Keratinocyte (primary cell): ENCODE results near the gene CYP26A1. TPM values are rescaled to one million over a fixed set of nuclear protein-coding genes. Genes with fewer than 3 reads are reported as not detected.

ENCODE experiments used
- DNase-seq: peaks from one replicate; pipeline ENCODE4 v3.0.0-alpha.2; 2011; ENCODE audit warnings: low read depth, missing footprints, low spot score
- FAIRE-seq: peaks from 2 replicates; lab custom pipeline; 2011; peaks lifted over from hg19 to GRCh38; lab: Jason Lieb, UNC
- H2AFZ ChIP-seq: 2 replicates; pipeline ENCODE4 v1.6.0; 2012; ENCODE audit warnings: low read length, control low read depth, inconsistent platforms; ENCODE audit not compliant: control insufficient read depth
- H3K27ac ChIP-seq: 2 replicates; pipeline ENCODE4 v1.5.1; 2011; ENCODE audit warnings: low read length; ENCODE audit not compliant: control insufficient read depth, insufficient read depth
- H3K27me3 ChIP-seq: 3 replicates; pipeline ENCODE4 v1.6.0; 2011; ENCODE audit warnings: low read length; ENCODE audit not compliant: control insufficient read depth, insufficient read depth; ENCODE audit errors: extremely low read depth
- H3K36me3 ChIP-seq, 2 experiments: 2 replicates in 1 of 2; 3 replicates in 1 of 2; pipeline ENCODE4 v1.5.1; 2011; ENCODE audit warnings: low read length in 2 of 2, mild to moderate bottlenecking in 1 of 2; ENCODE audit not compliant: control insufficient read depth in 2 of 2, insufficient read depth in 2 of 2; ENCODE audit errors: extremely low read depth in 1 of 2
- H3K4me1 ChIP-seq: 3 replicates; pipeline ENCODE4 v1.5.1; 2011; ENCODE audit warnings: low read length; ENCODE audit not compliant: control insufficient read depth, insufficient read depth; ENCODE audit errors: extremely low read depth
- H3K4me2 ChIP-seq: 3 replicates; pipeline ENCODE4 v1.6.0; 2011; ENCODE audit warnings: low read depth, low read length; ENCODE audit not compliant: control insufficient read depth, insufficient read depth; ENCODE audit errors: extremely low read depth
- H3K4me3 ChIP-seq, 3 experiments: fragments of 200-600 bp in 1 of 3; sonication (generic) in 1 of 3; 2 replicates in 2 of 3; 3 replicates in 1 of 3; pipeline ENCODE4 v1.5.1; 2011 to 2016; ENCODE audit warnings: low read length in 3 of 3, mild to moderate bottlenecking in 3 of 3, control low read depth in 2 of 3, inconsistent platforms in 1 of 3, low read depth in 1 of 3, mixed read lengths in 1 of 3, mixed run types in 1 of 3, moderate library complexity in 1 of 3; ENCODE audit not compliant: control insufficient read depth in 2 of 3, insufficient read depth in 2 of 3; ENCODE audit errors: extremely low read depth in 1 of 3
- H3K79me2 ChIP-seq: 2 replicates; pipeline ENCODE4 v1.6.0; 2012; ENCODE audit warnings: low read length; ENCODE audit not compliant: control insufficient read depth, insufficient read depth
- H3K9ac ChIP-seq: 3 replicates; pipeline ENCODE4 v1.6.0; 2011; ENCODE audit warnings: low read length; ENCODE audit not compliant: control insufficient read depth, insufficient read depth; ENCODE audit errors: extremely low read depth
- H3K9me1 ChIP-seq: 3 replicates; pipeline ENCODE4 v1.6.0; 2011; ENCODE audit warnings: low read length; ENCODE audit not compliant: control insufficient read depth, insufficient read depth; ENCODE audit errors: extremely low read depth
- H3K9me3 ChIP-seq: 2 replicates; pipeline ENCODE4 v1.5.1; 2012; ENCODE audit warnings: low read depth, low read length; ENCODE audit not compliant: control insufficient read depth
- H4K20me1 ChIP-seq: 3 replicates; pipeline ENCODE4 v1.6.0; 2011; ENCODE audit warnings: low read length; ENCODE audit not compliant: control insufficient read depth, insufficient read depth; ENCODE audit errors: extremely low read depth
- EZH2 ChIP-seq: IDR thresholded peaks from one replicate; pipeline ENCODE4 v1.6.1; 2012; ENCODE audit warnings: inconsistent platforms, mild to moderate bottlenecking, low read length, moderate library complexity
- dilution Hi-C: fragments of 300-500 bp; cut with MboI; formaldehyde crosslinking; loops from one replicate; pipeline ENCODE4 v1.7.0; 2020; ENCODE audit warnings: low sequenced_read_pairs; ENCODE audit not compliant: extremely low pct_ligation_motif_present
- polyA plus RNA-seq, 5 experiments: library from polyadenylated mRNA; depleted of rRNA in 3 of 5; stranded (reverse) in 3 of 5; stranded (forward) in 1 of 5; unstranded in 1 of 5; fragments of >200 nt; gene quantifications; 1 replicate in 1 of 5; 2 replicates in 3 of 5; 3 replicates in 1 of 5; pipeline versions ENCODE4 v1.2.1 to v1.2.3, GENCODE V29; 2011 to 2012; ENCODE audit warnings: missing spikeins in 2 of 5, low read depth in 1 of 5, low replicate concordance in 1 of 5
- TF ChIP-seq, protein P1 (sequence below), 3 experiments: IDR thresholded peaks in 1 of 3; conservative IDR thresholded peaks in 1 of 3; optimal IDR thresholded peaks in 1 of 3; 2 replicates in 2 of 3; 3 replicates in 1 of 3; pipeline versions ENCODE3 to v1.5.1; 2011; ENCODE audit warnings: low read length in 3 of 3, mild to moderate bottlenecking in 3 of 3, moderate library complexity in 2 of 3, control low read depth in 1 of 3, inconsistent platforms in 1 of 3; ENCODE audit not compliant: insufficient read depth in 2 of 3; ENCODE audit errors: extremely low read depth in 1 of 3

Gene CYP26A1
- polyA plus RNA-seq, 1 donor (not counting 4 experiments of a cell fraction or from before 2014, with no cell fraction given), result not detected

DNA sequence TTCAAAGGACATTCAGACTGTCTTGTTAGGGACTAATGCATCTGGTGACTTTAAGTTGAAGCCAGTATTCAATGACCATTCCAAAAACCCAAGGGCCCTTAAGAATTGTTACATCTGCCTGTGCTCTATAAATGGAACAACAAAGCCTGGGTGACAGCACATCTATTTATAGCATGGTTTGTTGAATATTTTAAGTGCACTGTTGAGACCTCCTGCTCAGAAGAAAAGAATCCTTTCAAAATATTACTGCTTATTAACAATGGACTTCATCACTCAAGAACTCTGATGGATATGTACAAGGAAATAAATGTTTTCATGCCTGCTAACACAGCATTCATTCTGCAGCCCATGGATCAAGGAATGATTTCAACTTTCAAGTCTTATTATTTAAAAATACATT lies 46.2 kb upstream of the CYP26A1 start:
- Histone ChIP-seq H3K9me1 (no peaks in the 10 kb centered on the region), H3K9ac (no peak overlapping the region), H3K9me3 (no peaks in the 10 kb centered on the region), H3K79me2 (no peaks in the 10 kb centered on the region), H4K20me1 (no peaks in the 10 kb centered on the region), H3K36me3 (no peaks in the 10 kb centered on the region), H3K4me2 (no peak overlapping the region), H3K27ac (no peak overlapping the region), H3K27me3 (no peaks in the 10 kb centered on the region), H3K4me1 (peaks cover 11% of the 10 kb centered on the region), H3K4me3 (no peak overlapping the region), H2AFZ (no peak overlapping the region)
- FAIRE-seq, result no peak
- no peak for TF ChIP-seq EZH2
- TF ChIP-seq, protein P1, sequence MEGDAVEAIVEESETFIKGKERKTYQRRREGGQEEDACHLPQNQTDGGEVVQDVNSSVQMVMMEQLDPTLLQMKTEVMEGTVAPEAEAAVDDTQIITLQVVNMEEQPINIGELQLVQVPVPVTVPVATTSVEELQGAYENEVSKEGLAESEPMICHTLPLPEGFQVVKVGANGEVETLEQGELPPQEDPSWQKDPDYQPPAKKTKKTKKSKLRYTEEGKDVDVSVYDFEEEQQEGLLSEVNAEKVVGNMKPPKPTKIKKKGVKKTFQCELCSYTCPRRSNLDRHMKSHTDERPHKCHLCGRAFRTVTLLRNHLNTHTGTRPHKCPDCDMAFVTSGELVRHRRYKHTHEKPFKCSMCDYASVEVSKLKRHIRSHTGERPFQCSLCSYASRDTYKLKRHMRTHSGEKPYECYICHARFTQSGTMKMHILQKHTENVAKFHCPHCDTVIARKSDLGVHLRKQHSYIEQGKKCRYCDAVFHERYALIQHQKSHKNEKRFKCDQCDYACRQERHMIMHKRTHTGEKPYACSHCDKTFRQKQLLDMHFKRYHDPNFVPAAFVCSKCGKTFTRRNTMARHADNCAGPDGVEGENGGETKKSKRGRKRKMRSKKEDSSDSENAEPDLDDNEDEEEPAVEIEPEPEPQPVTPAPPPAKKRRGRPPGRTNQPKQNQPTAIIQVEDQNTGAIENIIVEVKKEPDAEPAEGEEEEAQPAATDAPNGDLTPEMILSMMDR (optimal IDR thresholded peaks at IDR 0.05 in 1 of 3, IDR thresholded peaks at IDR 0.05 in 1 of 3, conservative IDR thresholded peaks at IDR 0.05 in 1 of 3; ENCODE audit: extremely low read depth in 1 of 3, insufficient read depth in 2 of 3, low read length in 3 of 3), result no peak
- dilution Hi-C loops, result no loop called here
- no peak for DNase-seq

- TF ChIP-seq EZH2, result no peak
- TF ChIP-seq, protein P1 (optimal IDR thresholded peaks at IDR 0.05 in 1 of 3, IDR thresholded peaks at IDR 0.05 in 1 of 3, conservative IDR thresholded peaks at IDR 0.05 in 1 of 3; ENCODE audit: extremely low read depth in 1 of 3, insufficient read depth in 2 of 3, low read length in 3 of 3), result no peak
- no peak overlapping the region for H3K4me3 ChIP-seq
- no peak overlapping the region for H3K4me2 ChIP-seq
- H3K4me1 ChIP-seq, result peaks cover 11% of the 10 kb centered on the region
- H4K20me1 ChIP-seq, result no peaks in the 10 kb centered on the region
- no peak overlapping the region for H3K9ac ChIP-seq
- dilution Hi-C loops, result no loop called here
- H3K27ac ChIP-seq, result no peak overlapping the region
- H3K27me3 ChIP-seq, result no peaks in the 10 kb centered on the region
- no peaks in the 10 kb centered on the region for H3K36me3 ChIP-seq
- DNase-seq, result no peak
- no peak for FAIRE-seq
- H2AFZ ChIP-seq, result no peak overlapping the region
- H3K79me2 ChIP-seq, result no peaks in the 10 kb centered on the region
- no peaks in the 10 kb centered on the region for H3K9me1 ChIP-seq
- H3K9me3 ChIP-seq, result no peaks in the 10 kb centered on the region
Observed at GRCh38 chr10:93028883-93029282, 44.8 kb upstream of the CYP26A1 start.
